ENCODE measurements around the gene IL13.
"Not testable (repeated sequence)": the region's sequence is repeated elsewhere in the genome, so short reads cannot be mapped to it uniquely, and the experiment has no call there.

The IL13 gene

GRCh38 chr5:132691755-132692631 lies 34.0 kb downstream of the IL13 start:
- DNase-seq = not testable (repeated sequence)

DNA sequence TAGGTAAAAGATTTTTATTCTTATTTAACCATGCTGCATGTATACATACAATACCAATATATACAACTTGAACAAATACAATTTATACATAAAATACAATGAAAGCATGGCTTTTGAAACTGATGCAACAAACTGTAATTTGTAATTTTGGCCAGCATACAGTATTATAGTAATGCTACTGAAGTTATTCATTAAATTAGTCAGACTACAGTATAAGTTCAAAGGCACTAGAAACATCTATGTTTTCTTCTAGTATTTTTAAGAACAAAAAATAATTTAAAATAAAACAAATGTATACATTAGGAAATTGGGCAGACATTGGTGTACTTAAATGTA lies 34.6 kb downstream of the IL13 start:
- no peak for DNase-seq

- DNase-seq = no peak
Observed at GRCh38 chr5:132695956-132696355, 38.0 kb downstream of the IL13 start.

DNA sequence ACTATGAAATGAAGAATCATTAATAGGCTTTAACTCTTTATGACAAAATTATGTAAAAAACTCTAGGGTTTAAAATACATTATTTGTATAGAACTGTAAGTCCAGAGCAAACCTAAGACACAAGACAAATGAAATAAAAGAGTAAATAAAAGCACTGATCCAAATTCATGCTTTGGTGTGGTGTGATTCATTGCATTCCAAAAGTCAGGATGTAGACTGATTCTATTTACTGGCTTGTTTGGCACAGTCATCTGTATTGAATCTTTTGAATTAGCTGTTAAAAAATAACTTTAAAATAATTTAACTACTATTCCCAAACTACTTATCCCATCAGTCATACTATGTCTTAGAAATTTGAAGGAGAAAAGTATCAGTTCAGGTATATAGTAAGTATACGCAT lies 46.9 kb downstream of the IL13 start:
- no peak for DNase-seq

DNA sequence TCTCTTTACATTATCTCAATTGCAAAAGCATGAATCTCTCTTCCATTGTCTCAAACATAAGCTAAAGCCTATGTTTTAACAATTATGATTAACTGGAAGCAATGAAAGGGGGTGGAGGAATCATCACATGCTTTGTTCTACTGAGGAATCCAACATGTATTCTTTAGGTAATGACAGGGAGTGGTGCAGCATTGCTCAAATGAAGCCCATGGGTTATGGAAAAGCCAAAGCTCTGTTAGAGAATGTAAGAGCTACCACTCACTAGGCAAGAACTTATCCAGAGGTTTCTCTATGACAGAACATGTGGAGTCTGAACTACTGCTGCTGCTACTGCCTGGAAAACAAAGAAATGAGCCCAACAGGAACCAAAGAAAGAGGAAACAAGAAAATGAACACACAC lies 50.7 kb downstream of the IL13 start:
- DNase-seq = no peak

Measured in NCI-H2107 (cell line).